GM10266 (cell line): ENCODE measurements around the gene CCR5.

Source experiments
- DNase-seq: peaks from one replicate; pipeline ENCODE4 v3.0.0; 2012; ENCODE audit errors: extremely low spot score
- CTCF ChIP-seq: IDR thresholded peaks from 2 replicates; pipeline ENCODE4 v1.5.1; 2012; ENCODE audit warnings: mild to moderate bottlenecking, low read depth; ENCODE audit not compliant: control insufficient read depth, insufficient read depth; ENCODE audit errors: missing control alignments

The CCR5 gene

GRCh38 chr3:46410669-46411068, 39.9 kb downstream of the CCR5 start:
- no peak for TF ChIP-seq CTCF
- DNase-seq: no peak

GRCh38 chr3:46411271-46411670, 40.5 kb downstream of the CCR5 start:
- no peak for DNase-seq
- TF ChIP-seq CTCF: no peak

GRCh38 chr3:46412786-46413298, 42.1 kb downstream of the CCR5 start:
- TF ChIP-seq CTCF: no peak
- no peak for DNase-seq

- no peak for TF ChIP-seq CTCF
Observed at GRCh38 chr3:46413951-46414350, 43.2 kb downstream of the CCR5 start.

GRCh38 chr3:46414739-46415138, 44.0 kb downstream of the CCR5 start:
- TF ChIP-seq CTCF: no peak
- no peak for DNase-seq

More at GRCh38 chr3:46413951-46414350, 43.2 kb downstream of the CCR5 start:
- DNase-seq: no peak

GRCh38 chr3:46416125-46416810, 45.5 kb downstream of the CCR5 start:
- DNase-seq: no peak
- no peak for TF ChIP-seq CTCF

GRCh38 chr3:46416811-46417510, 46.2 kb downstream of the CCR5 start:
- TF ChIP-seq CTCF: no peak
- no peak for DNase-seq
